Measurements from ENCODE around the gene COX7A2.

- TF ChIP-seq CTCF (IDR thresholded peaks at IDR 0.05): no peak
- no peak for TF ChIP-seq POLR2A (IDR thresholded peaks at IDR 0.05)
Measured at GRCh38 chr6:75223428-75223827, 20.2 kb downstream of the COX7A2 start.
